ENCODE data around the gene PTPRG.
"Not testable (repeated sequence)": the region's sequence is repeated elsewhere in the genome, so short reads cannot be mapped to it uniquely, and the experiment has no call there.

PTPRG gene

DNA sequence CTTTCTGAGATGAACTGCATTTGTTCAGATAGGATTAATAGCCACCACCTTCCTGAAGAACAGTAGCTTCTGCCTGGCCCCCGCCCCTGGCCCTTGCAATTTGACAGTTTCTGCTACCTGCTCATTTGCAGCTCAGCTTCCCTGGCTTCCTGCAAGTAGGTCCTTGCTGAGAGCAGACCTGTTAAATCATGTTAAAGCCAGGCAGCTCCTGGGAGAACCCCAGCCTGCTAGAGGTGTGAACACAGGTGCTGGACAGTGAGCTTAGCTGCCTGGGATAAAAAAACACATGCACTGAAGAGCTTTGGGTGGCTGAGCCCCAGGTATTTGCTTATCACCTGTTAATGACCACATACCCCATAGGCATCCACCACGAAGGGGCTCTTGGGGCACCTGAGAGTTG is 143.4 kb downstream of the PTPRG start:
- no peaks in the 10 kb centered on the region for H3K27me3 ChIP-seq (ENCODE audit: control insufficient read depth, insufficient read depth, low read length)
- H3K9ac ChIP-seq (ENCODE audit: low read length), result no peak overlapping the region
- H3K36me3 ChIP-seq (ENCODE audit: control insufficient read depth, insufficient read depth, low read length), result no peaks in the 10 kb centered on the region
- H3K4me1 ChIP-seq (ENCODE audit: control insufficient read depth, insufficient read depth, low read length), result no peaks in the 10 kb centered on the region
- H3K9me3 ChIP-seq (ENCODE audit: control insufficient read depth, low read length), result no peaks in the 10 kb centered on the region
- no peak overlapping the region for H3K4me3 ChIP-seq (ENCODE audit: low read length)

DNA sequence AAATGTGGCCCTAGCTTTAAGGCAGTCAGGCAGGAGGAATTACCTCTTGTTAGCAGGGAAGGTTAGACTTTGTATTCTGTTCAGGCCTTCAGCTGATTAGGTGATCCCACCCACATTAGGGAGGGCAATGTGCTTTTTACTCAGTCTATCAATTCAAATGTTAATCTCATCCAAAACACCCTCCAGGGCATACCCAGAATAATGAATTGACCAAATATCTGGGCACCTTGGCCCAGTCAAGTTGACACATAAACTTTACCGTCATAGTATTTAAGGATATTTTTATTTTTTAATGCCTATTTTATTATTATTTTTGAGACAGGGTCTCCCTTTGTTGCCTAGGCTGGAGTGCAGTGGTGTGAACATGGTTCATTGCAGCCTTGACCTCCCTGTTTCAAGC is 146.1 kb downstream of the PTPRG start:
- no peaks in the 10 kb centered on the region for H3K9me3 ChIP-seq (ENCODE audit: control insufficient read depth, low read length)
- no peaks in the 10 kb centered on the region for H3K4me1 ChIP-seq (ENCODE audit: control insufficient read depth, insufficient read depth, low read length)
- no peak overlapping the region for H3K9ac ChIP-seq (ENCODE audit: low read length)
- H3K4me3 ChIP-seq (ENCODE audit: low read length), result no peak overlapping the region
- no peaks in the 10 kb centered on the region for H3K36me3 ChIP-seq (ENCODE audit: control insufficient read depth, insufficient read depth, low read length)
- no peaks in the 10 kb centered on the region for H3K27me3 ChIP-seq (ENCODE audit: control insufficient read depth, insufficient read depth, low read length)

DNA sequence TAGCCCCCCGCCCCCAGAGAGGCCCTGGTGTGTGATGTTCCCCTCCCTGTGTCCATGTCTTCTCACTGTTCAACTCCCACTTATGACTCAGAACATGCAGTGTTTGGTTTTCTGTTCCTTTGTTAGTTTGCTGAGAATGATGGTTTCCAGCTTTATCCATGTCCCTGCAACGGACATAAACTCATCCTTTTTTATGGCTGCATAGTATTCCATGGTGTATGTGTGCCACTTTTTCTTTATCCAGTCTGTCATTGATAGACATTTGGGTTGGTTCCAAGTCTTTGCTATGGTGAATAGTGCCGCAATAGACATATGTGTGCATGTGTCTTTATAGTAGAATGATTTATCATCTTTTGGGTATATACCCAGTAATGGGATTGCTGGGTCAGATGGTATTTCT is 149.5 kb downstream of the PTPRG start:
- H3K4me3 ChIP-seq (ENCODE audit: low read length), result not testable (repeated sequence)

DNA sequence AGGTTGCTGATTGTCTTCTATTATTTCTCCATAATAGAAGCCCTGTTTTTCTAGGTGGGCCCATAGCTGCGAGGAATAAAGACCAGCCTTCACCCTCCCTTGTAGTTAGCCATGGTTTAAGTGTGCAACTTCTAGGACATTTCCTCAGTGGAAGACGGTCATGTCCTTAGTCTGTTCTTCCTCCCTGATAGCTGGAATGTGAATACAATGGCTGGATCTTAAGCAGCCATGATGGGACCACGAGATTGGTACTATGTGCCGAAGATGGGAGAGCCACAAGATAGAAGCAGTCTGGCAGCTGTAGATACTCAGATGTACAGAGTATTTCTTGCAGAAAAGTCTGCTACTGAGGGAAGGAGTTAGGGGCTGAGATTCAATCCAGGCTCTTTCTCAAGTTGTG is 152.9 kb downstream of the PTPRG start:
- Histone ChIP-seq H3K9ac (ENCODE audit: low read length) (no peak overlapping the region), H3K9me3 (ENCODE audit: control insufficient read depth, low read length) (no peaks in the 10 kb centered on the region), H3K4me1 (ENCODE audit: control insufficient read depth, insufficient read depth, low read length) (no peaks in the 10 kb centered on the region), H3K27me3 (ENCODE audit: control insufficient read depth, insufficient read depth, low read length) (no peaks in the 10 kb centered on the region), H3K36me3 (ENCODE audit: control insufficient read depth, insufficient read depth, low read length) (no peaks in the 10 kb centered on the region), H3K4me3 (ENCODE audit: low read length) (no peak overlapping the region)

More for the DNA sequence above, 149.5 kb downstream of the PTPRG start:
- not testable (repeated sequence) for H3K27me3 ChIP-seq (ENCODE audit: control insufficient read depth, insufficient read depth, low read length); H3K9me3 ChIP-seq (ENCODE audit: control insufficient read depth, low read length); H3K36me3 ChIP-seq (ENCODE audit: control insufficient read depth, insufficient read depth, low read length); H3K9ac ChIP-seq (ENCODE audit: low read length); H3K4me1 ChIP-seq (ENCODE audit: control insufficient read depth, insufficient read depth, low read length)

DNA sequence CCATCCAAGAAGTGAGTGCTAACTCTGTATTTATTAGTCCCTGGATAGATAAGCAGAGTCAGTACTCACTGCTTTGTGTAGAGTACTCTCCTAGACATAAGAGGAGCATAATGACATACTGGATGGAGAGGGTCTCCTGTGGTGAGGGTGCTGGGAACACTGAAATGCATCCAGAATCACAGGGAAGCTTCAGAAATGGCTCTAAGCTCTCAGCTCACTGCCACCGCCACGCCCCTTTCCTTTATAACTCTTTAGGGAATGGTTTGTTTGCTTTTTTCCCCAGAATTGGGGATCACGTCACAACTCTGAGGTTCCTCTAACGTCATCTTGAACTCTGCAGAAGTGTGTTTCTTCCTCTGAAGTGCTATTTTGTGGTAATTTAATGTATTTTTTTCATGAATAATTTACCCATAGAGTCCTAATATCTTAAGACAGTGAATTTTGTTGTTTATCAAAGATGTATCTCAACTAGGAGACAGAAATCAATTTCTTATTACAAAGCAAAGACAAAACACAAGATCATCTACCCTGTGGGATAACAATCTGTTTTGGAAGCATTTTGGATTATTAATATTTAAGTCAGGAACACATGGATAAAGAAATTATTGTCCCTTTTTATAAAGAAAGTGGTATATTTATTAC is 154.6 kb downstream of the PTPRG start:
- H3K9me3 ChIP-seq (ENCODE audit: control insufficient read depth, low read length), result no peaks in the 10 kb centered on the region
- H3K9ac ChIP-seq (ENCODE audit: low read length), result no peak overlapping the region
- no peaks in the 10 kb centered on the region for H3K4me1 ChIP-seq (ENCODE audit: control insufficient read depth, insufficient read depth, low read length)
- no peak overlapping the region for H3K4me3 ChIP-seq (ENCODE audit: low read length)
- no peaks in the 10 kb centered on the region for H3K36me3 ChIP-seq (ENCODE audit: control insufficient read depth, insufficient read depth, low read length)
- H3K27me3 ChIP-seq (ENCODE audit: control insufficient read depth, insufficient read depth, low read length), result no peaks in the 10 kb centered on the region

DNA sequence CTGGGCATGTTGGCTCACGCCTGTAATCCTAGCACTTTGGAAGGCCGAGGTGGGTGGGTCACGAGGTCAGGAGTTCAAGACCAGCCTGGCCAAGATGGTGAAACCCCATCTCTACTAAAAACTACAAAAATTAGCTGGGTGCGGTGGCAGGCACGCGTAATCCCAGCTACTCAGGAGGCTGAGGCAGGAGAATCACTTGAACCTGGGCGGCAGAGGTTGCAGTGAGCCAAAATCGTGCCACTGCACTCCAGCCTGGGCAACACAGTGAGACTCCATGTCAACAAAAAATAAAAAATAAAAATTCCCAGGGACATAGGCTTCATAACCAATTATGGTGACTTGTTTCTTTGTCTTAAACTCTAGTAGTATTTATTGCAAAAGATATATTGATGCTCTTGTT is 155.3 kb downstream of the PTPRG start:
- not testable (repeated sequence) for H3K4me1 ChIP-seq (ENCODE audit: control insufficient read depth, insufficient read depth, low read length); H3K9ac ChIP-seq (ENCODE audit: low read length); H3K27me3 ChIP-seq (ENCODE audit: control insufficient read depth, insufficient read depth, low read length); H3K4me3 ChIP-seq (ENCODE audit: low read length); H3K9me3 ChIP-seq (ENCODE audit: control insufficient read depth, low read length); H3K36me3 ChIP-seq (ENCODE audit: control insufficient read depth, insufficient read depth, low read length)

DNA sequence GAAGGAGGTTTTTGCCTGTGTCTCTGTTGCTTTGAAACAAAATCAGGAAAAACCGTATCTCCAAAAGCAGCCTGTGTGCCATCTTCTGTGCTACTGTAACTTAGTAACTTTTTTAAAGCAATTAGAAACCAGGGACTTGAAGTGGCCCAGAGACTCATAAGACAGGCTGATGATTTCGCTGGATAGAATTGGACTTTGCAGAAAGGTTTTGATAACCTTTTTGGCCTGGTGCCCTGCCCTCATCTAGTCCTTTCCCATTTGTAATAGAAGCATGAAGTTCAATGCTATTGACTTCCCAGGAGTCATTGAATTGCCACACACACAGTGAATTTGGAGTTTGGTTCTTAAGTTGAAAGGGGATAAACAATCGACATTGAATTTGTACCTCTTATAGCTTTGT is 157.2 kb downstream of the PTPRG start:
- H3K9ac ChIP-seq (ENCODE audit: low read length), result no peak overlapping the region

DNA sequence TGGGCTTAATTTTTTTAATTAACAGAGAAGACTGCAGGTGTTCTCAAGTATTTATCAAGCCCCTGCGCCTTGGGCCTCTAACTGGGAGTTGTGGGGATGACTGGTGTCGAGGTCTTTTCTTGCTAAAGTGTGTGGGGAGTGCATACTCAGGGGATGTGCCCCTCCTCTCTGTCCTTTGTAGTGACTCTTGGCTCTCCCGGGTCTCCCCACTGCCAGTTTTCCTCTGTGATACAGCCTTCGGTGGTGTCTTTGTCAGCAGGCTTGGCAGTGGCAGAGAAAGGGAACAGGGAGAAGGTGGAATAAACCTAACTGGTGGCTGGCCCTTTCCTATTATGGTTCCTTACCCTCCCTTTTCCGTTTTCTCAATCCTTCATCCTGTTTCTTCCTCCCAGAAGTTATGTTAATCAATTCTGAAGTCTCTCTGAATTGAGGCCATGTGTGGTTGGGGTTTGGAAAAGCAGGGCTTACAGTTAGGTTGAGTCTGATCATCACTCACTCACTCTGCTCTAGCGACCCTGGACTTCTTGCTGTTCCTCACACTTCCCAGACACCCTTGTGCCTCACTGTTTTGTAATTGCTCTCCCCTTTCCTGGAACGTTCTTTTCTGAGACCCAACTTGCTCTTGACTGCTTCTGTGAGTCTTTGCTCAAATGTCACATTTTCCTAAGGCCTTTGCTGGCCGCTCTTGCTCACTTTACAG is 158.1 kb downstream of the PTPRG start:
- Histone ChIP-seq H3K4me1 (ENCODE audit: control insufficient read depth, insufficient read depth, low read length) (no peaks in the 10 kb centered on the region), H3K36me3 (ENCODE audit: control insufficient read depth, insufficient read depth, low read length) (no peaks in the 10 kb centered on the region), H3K9ac (ENCODE audit: low read length) (no peak overlapping the region), H3K27me3 (ENCODE audit: control insufficient read depth, insufficient read depth, low read length) (no peaks in the 10 kb centered on the region), H3K4me3 (ENCODE audit: low read length) (no peak overlapping the region), H3K9me3 (ENCODE audit: control insufficient read depth, low read length) (no peaks in the 10 kb centered on the region)

More for the DNA sequence above, 157.2 kb downstream of the PTPRG start:
- H3K27me3 ChIP-seq (ENCODE audit: control insufficient read depth, insufficient read depth, low read length), result no peaks in the 10 kb centered on the region
- no peak overlapping the region for H3K4me3 ChIP-seq (ENCODE audit: low read length)
- H3K9me3 ChIP-seq (ENCODE audit: control insufficient read depth, low read length), result no peaks in the 10 kb centered on the region
- H3K4me1 ChIP-seq (ENCODE audit: control insufficient read depth, insufficient read depth, low read length), result no peaks in the 10 kb centered on the region
- no peaks in the 10 kb centered on the region for H3K36me3 ChIP-seq (ENCODE audit: control insufficient read depth, insufficient read depth, low read length)

DNA sequence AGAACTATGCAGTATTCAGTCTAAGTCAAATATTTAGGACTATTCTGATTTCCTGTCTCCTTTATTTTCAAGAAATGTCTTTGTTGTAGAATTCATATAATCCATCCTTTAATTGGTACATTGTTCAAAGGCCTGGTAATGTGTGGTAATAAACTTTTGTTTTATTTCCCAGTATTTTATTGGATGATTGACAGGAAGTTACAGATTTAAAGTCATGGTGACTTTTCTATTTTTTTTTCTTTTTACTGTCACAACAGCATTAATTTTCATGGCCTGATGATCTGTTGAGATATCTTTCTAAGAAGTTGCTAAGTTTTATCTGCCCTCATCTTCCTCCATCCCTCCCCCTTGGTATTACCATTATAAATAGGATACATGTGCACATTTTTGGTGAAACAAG is 161.7 kb downstream of the PTPRG start:
- no peaks in the 10 kb centered on the region for H3K9me3 ChIP-seq (ENCODE audit: control insufficient read depth, low read length)
- H3K4me1 ChIP-seq (ENCODE audit: control insufficient read depth, insufficient read depth, low read length), result no peaks in the 10 kb centered on the region
- H3K4me3 ChIP-seq (ENCODE audit: low read length), result no peak overlapping the region

DNA sequence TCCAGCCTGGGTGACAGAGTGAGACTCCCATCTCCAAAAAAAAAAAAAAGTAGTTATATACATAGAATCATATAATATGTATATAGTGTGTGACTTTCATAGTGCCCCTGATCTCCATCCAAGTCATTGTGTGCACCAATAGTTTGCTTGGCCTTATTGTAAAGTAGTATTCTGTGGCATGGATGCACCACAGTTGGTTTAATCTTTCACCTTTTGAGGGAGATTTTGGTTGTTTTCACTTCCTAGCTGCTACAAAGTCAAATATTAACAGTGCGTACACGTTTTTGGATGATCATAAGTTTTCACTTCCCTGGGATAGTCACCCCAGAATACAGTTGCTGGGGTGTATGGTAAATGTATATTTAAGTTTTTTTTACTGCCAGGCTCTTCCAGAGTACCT is 162.8 kb downstream of the PTPRG start:
- H3K36me3 ChIP-seq (ENCODE audit: control insufficient read depth, insufficient read depth, low read length), result no peaks in the 10 kb centered on the region
- H3K4me1 ChIP-seq (ENCODE audit: control insufficient read depth, insufficient read depth, low read length), result no peaks in the 10 kb centered on the region
- H3K4me3 ChIP-seq (ENCODE audit: low read length), result no peak overlapping the region
- H3K9ac ChIP-seq (ENCODE audit: low read length), result no peak overlapping the region
- no peaks in the 10 kb centered on the region for H3K27me3 ChIP-seq (ENCODE audit: control insufficient read depth, insufficient read depth, low read length)
- no peaks in the 10 kb centered on the region for H3K9me3 ChIP-seq (ENCODE audit: control insufficient read depth, low read length)

More for the DNA sequence above, 161.7 kb downstream of the PTPRG start:
- no peak overlapping the region for H3K9ac ChIP-seq (ENCODE audit: low read length)
- H3K27me3 ChIP-seq (ENCODE audit: control insufficient read depth, insufficient read depth, low read length), result no peaks in the 10 kb centered on the region
- no peaks in the 10 kb centered on the region for H3K36me3 ChIP-seq (ENCODE audit: control insufficient read depth, insufficient read depth, low read length)

DNA sequence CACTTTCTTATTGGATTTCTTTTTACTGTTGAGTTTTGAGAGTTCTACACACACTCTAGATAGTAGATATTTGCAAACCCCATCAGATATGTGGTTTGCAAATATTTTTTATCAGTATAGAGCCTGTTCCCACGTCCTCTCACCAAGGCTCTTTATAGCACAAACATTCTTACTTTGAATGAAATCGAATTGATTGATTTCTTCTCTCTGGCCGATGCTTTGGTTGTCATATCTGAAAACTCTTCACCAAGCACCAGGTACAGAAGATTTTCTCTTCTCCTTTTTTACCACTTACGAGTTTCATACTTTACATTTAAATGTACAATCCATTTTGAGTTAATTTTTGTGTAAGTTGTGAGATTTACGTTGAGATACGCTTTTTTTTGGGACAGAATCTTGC is 163.4 kb downstream of the PTPRG start:
- Histone ChIP-seq H3K9ac (ENCODE audit: low read length) (no peak overlapping the region), H3K4me1 (ENCODE audit: control insufficient read depth, insufficient read depth, low read length) (no peaks in the 10 kb centered on the region), H3K4me3 (ENCODE audit: low read length) (no peak overlapping the region), H3K27me3 (ENCODE audit: control insufficient read depth, insufficient read depth, low read length) (no peaks in the 10 kb centered on the region), H3K36me3 (ENCODE audit: control insufficient read depth, insufficient read depth, low read length) (no peaks in the 10 kb centered on the region), H3K9me3 (ENCODE audit: control insufficient read depth, low read length) (no peaks in the 10 kb centered on the region)

DNA sequence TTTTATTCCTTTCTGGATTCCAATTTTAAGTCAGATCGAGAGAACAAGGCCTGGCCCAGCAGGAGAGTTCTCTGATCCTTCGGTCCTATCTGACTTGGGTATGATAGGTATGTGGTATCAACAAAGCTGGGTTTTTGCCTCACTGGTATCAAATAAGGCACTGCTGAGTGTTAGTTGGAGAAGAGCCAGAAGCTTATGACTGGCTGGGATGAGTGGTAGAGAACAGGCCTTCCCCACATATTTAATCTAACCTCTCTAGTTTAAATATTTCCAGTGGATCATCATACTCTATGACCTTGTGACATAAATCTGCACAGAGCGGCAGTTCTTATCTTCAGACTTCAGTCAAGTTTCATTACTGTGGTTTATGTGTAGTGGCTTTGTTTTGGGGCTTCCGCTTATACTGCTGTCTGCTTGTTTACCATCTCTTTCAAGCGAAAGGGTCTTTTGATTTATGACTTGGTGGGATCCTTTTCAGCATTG is 164.5 kb downstream of the PTPRG start:
- H3K4me3 ChIP-seq (ENCODE audit: low read length), result no peak overlapping the region

More for the DNA sequence above, 164.5 kb downstream of the PTPRG start:
- Histone ChIP-seq H3K27me3 (ENCODE audit: control insufficient read depth, insufficient read depth, low read length) (no peaks in the 10 kb centered on the region), H3K36me3 (ENCODE audit: control insufficient read depth, insufficient read depth, low read length) (no peaks in the 10 kb centered on the region), H3K9me3 (ENCODE audit: control insufficient read depth, low read length) (no peaks in the 10 kb centered on the region), H3K9ac (ENCODE audit: low read length) (no peak overlapping the region), H3K4me1 (ENCODE audit: control insufficient read depth, insufficient read depth, low read length) (no peaks in the 10 kb centered on the region)

All from mucosa of stomach (tissue), 1 donor.